Measurements from ENCODE around the gene GAK.

GAK gene

DNA sequence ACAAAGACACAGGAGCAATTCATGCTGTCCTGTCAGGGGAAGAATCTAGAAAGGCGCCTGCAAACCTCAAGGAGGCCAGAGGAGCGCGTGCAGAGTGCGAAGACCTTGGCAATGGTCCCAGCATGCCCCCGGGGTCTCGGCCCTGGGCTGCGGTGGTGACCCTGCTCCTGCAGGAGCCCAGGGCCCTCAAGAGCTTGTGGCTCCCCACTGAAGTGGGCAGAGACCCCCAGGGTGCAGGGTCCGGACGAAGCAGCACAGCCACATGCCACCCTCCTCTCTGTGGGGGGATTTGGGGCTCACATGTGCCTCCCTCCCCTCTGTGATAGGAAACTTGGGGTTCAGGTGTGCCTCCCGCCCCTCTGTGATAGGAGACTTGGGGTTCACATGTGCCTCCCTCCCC lies 39.3 kb downstream of the GAK start:
- no peak overlapping the region for H3K4me3 ChIP-seq (ENCODE audit: low read depth, low read length)

DNA sequence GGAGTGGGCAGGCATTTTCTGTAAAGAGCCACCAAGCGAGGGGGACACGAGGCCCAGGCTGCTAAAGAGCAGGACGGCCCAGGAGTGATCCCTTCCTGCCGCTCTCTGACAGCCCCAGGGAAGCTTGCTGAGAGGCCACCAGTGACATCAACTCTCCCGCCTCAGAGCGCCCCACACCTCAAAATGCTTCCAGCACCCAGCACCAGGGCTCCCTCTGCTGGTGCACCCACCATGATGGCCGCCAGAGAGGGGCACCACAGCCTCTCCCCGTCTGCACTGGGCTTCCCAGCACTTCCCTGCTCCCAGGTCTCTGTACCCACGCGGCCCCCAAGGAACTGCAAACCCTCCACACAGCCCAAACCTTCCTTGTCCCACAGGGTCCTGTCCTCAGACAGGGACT lies 40.4 kb downstream of the GAK start:
- no peak overlapping the region for H3K4me3 ChIP-seq (ENCODE audit: low read depth, low read length)

DNA sequence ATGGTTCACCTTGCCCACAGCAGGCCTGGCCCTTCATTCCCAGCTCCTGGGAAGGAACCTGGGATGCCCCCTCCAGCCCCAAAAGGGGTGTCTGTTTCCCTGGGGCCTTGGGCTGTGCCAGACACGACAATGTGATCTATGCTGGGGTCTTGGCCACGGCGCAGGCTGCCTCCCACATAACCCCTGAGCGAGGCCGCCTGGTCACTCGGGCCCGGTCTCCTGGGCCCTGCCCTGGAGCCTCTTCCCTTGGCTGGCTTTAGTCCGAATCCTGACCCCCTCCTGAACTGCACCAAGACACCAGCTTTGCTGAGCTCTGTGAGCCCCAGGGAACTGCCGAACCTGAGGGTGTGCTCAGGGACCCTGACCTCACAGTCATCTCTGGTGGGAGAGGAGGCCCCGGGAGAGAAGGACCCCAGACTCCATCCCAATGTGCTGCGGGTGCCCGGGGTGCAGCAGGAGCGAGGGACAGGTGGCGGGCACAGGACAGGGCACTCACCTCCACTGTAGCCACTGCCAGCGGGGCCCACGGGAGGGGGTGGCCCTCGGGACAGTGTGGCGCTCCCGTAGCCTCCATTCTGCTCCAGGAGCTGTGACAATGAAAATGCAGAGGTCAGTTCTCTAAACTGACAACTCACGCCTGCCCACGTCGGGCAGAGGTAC lies 42.0 kb downstream of the GAK start:
- H3K4me3 ChIP-seq (ENCODE audit: low read depth, low read length), result no peak overlapping the region

DNA sequence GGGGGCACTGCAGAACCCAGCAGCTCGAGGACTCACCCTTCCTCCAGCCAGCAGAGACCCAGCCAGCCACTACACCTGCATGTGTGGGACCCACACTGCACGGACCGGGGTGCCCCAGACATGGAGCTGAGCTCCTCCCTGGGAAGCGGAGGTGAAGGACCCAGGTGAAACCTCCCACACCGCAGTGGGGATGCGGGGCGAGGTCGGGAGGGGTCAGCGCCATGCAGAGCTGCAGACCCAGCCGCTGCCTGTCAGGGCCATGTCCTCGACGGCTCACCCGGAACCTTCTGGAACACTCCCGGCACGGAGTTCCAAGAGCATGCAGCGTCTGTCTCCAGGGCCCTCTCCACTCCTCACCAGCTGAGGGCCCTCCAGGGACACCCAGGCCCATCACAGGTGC lies 42.6 kb downstream of the GAK start:
- no peak overlapping the region for H3K4me3 ChIP-seq (ENCODE audit: low read depth, low read length)

DNA sequence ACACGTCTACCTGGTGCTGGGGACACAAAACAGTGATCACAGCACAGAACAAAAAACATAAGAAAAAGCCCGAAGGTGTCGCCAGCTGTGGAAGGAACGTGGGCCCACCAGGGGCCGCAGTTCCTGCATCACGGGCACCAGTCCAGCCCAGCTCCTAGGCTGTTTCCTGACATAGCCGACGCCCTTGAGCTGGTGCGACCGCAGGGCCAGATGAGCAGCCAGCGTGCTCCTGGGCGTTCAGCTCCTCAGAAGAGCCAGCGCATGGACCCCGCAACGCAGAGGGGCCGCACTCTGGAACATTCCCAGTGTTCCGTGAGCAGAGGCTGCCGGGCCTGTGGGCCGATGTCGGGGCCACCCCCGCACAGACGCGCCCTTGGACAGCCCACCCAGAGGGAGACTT lies 44.1 kb downstream of the GAK start:
- H3K4me3 ChIP-seq (ENCODE audit: low read depth, low read length), result no peak overlapping the region

DNA sequence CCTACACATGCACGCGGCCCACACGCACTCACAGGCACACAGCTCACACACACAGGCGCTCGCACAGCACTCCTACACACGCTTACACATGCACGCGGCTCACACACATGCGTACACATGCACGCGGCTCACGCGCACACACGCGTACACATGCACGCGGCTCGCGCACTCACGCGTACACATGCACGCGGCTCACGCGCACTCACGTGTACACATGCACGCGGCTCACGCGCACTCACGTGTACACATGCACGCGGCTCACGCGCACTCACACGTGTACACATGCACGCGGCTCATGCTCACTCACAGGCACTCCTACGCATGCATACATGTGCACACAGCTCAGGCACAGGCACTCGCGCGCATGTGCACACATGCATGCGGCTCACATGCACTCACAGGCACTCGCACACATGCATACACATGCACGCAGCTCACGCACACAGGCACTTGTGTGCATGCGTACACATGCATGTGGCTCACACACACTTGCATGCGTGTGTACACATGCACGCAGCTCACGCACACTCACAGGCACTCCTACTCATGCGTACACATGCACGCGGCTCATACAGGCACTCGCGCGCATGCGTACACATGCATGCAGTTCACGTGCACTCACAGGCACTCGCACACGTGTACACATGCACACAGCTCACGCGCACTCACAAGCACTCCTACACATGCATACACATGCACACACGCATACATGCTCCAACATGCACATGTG lies 44.9 kb downstream of the GAK start:
- no peak overlapping the region for H3K4me3 ChIP-seq (ENCODE audit: low read depth, low read length)

DNA sequence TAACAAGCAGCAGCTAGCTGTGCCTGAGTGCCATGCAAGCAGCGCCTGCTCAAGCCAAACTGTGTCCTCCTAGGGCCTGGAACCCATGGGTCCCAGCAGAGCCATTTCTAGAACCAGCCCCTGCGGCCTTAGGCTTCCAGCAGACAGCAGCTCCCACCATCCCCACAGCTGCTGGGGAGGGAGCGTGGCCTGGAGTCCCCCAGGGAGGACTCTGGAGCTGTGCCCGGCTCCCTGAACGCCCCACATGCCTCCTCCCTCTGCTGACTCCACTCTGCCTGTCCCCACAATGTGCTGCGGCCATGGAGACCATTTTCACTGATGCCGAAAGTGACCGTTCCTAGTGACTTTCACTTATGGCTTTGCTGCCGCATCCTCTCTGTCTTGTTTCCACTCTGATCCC lies 45.9 kb downstream of the GAK start:
- H3K4me3 ChIP-seq (ENCODE audit: low read depth, low read length), result no peak overlapping the region

DNA sequence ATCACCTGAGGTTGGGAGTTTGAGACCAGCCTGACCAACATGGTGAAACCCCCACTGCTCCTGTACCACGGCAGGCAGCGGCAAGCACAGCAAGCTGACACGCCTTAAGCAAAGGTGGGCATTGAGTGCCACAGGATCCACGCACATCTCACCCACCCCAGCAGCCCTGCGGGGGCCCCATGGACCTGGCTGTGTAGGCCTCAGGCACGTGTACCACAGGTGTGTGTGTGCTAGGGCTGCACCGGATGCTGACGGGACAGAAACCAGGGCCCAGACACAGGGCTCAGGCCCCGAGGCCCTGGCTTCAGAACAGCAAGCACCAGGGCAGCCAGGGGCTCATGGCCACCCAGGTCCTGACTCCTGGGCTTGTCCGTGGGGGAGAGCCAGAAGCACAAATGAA lies 46.8 kb downstream of the GAK start:
- no peak overlapping the region for H3K4me3 ChIP-seq (ENCODE audit: low read depth, low read length)

DNA sequence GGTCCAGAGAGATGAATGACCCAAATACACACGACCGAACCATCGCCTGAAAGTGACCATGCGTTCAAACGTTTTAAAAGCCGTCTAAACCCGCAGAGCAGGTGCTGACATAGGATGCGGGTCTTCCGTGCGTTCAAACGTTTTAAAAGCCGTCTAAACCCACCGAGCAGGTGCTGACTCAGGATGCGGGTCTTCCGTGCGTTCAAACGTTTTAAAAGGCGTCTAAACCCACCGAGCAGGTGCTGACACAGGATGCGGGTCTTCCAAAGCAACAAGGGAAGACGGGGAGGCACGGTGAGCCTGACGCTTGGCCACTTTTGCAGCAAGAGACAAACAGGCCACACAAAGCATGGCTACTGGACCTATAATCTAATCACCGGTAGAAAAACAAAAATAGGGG lies 47.2 kb downstream of the GAK start:
- no peak overlapping the region for H3K4me3 ChIP-seq (ENCODE audit: low read depth, low read length)

DNA sequence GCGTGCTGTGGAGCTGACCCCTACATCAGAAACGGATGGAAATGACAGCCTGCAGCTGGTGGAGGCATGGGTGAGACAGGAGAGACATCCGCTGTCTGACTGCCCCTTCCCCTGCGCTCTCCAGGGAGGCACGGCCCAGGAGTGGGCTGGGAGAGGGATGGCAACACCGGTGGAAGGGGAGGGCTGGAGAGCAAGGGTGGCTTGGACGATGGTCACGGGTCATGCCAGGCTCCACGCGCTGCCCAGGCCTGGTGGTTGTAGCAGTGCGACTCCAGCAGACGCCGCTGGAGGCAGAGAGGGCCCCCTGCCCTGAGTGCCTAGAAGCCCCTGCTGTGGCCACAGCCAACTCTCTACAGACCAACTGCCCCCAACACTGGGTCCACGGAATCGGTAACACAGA lies 47.9 kb downstream of the GAK start:
- no peak overlapping the region for H3K4me3 ChIP-seq (ENCODE audit: low read depth, low read length)

DNA sequence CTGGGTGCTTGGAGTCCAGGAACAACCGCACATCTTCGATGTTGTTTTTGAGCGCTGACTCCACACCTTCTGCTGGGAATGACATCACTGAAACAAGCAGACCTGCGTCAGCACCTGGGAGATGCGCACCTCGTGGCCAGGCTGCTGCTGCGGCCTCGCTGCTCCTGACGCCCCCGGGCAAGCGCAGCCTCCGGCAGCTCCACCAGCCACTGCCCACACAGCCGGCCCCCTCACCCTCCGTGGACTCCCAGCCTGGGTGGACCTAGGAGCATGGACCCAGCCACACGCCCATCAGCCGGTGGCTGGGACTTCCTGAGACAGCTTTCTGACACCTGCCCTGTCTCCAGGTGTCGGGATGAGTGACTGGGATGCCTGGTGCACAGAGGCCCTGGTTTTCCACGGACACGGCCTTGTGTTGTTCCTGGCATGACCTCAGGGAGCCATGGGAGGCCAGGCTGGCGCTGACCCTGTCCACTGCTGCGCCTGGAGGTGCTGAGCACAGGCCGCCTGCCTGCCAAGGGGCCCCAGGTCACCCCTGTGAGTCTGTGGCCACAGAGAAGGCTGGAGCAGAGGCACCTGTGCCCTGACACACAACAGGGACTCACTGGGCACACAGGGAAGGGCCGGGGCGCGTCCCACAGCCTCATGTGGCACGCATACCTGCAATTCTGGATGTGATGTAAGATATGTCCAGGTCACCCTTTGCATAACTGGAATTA lies 48.6 kb downstream of the GAK start:
- H3K4me3 ChIP-seq (ENCODE audit: low read depth, low read length), result no peak overlapping the region

DNA sequence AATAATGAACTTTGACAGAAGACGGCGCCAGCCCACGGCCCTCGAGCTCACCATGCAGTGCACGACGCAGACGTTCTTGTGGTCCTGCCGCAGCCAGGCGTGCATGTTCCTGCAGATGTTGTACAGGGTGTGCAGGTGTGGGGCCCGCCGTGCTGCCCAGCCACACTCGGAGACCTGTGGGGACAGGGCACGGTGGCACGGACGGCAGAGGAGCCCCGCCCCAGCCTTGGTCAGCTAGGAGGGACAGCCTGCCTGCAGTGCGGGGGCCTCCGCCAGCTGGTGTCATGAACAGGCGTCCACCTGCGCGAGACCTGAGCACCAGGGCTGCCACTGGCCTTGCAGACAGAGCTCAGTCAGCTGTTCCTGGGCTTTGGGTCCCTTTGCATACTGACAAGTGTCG lies 49.5 kb downstream of the GAK start:
- H3K4me3 ChIP-seq (ENCODE audit: low read depth, low read length), result no peak overlapping the region

DNA sequence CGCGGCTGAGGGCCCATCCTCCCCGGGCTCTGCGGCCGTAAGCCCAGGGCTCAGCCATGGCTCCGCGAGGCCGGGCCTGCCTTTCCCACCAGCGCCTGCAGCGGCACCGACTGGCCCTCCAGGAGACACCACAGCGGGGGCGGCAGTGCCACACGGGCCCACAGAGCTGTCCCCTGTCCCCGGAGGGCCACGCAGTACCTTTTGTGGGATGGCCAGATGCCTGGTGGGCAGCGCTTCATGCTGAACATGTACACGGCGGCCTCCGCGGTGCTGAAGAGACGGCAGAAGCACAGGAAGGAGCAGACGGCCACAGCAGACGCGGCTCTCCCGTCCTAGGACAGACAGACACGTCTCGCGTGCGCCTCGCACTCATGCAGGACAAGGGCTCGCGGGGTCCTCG lies 50.4 kb downstream of the GAK start:
- H3K4me3 ChIP-seq (ENCODE audit: low read depth, low read length), result no peak overlapping the region

DNA sequence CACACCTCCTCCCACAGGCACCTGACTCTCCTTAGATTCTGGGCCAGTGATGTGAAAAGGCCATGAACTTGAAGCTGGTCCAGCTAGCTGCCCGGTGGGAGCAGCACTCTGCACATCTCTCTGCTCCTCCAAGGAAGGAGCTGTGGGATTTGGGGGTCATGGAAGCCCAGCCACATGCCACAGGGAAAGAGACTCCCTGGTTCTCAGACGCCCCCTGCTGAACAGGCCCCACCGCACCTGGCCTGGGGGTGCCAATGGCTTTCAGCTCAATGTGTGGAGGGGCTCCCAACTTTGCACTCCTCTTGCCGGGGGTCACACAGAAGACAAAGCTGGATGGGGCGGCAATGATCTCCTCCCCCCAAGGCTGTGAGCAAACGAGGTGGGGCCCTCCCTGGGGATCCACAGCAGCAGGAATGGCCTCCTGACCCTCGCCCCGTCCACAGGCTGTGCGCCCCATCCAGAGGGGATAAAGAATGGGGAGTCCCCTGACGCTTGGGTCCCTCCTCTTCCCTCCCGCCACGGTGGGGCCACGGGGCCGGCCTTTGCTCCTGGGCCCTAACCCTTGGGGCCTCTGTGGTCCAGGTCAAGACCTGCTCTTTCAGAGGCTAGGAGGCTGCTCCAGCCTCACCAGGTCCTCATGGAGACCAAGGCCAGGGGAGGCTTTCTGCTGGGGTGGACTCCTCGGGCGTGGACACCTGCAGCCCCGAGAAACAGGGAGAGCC lies 51.3 kb downstream of the GAK start:
- H3K4me3 ChIP-seq (ENCODE audit: low read depth, low read length), result no peak overlapping the region

DNA sequence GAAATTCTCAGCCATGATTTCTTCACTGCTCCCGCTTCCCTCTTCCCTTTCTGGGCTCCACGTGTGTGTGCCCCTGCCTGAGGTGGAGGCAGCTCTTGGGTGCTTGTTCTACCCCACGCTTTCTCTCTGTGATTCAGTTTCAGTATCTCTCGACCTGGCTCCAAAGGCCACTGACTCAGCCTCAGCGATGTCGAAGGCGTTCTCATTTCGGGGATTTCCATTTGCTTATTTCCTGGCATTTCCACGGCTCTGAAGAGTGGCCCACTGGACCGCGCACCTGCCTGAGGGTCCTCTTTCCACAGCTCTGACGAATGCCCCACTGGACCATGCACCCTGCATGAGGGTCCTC lies 52.4 kb downstream of the GAK start:
- H3K4me3 ChIP-seq (ENCODE audit: low read depth, low read length), result no peak overlapping the region

DNA sequence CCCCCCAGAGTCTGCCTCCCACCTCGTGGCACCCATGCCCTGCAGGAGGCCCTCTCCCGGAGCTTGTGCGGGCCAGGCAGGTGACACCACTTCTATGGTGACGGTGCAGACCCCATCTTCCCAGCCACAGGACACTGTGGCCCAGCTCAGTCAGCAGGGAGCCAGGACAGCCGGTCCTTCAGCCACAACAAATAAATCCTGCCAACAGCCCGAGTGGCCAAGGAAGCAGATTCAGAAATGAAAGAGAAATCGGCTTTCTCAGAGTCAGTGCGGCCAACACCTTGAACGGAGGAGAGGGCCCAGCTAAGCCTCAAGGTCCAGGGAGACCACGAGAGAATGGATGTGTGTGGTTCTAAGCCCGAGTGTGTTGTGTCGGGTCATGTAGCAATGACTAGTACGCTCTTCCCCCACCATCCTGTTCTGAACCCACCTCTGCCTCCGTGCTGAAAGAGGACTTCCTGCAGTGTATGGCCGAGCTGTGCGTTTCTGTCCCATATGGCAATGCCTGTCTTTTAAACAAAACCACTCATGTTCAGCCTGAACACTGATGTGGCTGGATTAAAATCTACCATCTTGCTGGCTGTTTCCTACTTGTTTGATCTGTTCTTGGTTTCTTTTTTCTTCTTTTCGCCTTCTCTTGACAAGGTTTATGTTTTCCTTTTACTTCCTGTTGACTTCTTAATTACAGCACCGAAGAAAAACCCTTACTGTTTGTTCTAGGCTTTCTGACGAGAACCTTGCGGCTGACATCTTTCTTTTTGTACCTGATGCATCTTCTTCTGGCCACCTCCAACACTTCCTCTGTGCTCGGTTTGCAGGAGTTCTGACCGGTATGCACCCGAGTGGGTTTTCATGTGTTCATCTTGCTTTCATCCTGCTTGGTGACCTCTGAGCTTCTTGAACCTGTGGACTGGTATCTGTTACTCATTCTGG lies 53.1 kb downstream of the GAK start:
- no peak overlapping the region for H3K4me3 ChIP-seq (ENCODE audit: low read depth, low read length)

DNA sequence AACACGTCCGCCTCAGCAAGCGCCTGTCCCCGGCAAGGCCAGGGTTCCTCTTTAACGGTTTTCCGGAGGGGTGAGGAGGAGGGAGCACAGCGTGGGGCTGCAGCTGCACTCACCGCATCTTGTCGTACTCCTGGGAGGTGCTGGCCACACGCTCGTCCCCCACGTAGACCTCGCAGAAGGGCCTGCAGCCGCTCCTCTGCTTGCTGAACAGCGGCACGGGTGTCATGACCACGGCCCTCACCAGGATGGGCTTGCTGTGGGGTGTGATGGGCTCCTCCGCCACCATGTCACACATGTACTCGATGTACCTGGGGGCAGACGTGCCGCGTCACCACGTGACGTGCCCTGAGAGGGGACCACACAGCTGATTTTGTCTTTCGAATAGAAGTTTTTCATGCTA lies 54.6 kb downstream of the GAK start:
- no peak overlapping the region for H3K4me3 ChIP-seq (ENCODE audit: low read depth, low read length)

DNA sequence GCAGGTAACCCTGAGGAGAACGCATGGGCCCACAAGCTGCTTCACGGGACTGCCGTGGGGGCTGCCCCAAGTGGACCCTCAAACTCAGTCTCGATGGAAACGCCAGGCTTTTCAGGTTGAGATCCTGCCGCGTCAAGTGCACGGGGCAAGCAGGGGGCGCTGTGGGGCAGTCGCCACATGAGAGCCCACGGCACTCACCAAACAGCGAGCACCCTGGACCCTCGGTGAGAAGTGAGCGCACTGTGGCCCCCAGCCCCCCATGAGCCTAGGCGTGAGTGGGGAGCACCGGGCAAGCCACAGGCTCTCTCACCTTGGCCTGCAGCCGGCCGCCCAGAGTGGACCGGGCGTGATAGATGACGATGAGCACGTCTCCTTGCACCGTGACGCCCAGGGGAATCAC lies 55.3 kb downstream of the GAK start:
- H3K4me3 ChIP-seq (ENCODE audit: low read depth, low read length), result no peak overlapping the region

DNA sequence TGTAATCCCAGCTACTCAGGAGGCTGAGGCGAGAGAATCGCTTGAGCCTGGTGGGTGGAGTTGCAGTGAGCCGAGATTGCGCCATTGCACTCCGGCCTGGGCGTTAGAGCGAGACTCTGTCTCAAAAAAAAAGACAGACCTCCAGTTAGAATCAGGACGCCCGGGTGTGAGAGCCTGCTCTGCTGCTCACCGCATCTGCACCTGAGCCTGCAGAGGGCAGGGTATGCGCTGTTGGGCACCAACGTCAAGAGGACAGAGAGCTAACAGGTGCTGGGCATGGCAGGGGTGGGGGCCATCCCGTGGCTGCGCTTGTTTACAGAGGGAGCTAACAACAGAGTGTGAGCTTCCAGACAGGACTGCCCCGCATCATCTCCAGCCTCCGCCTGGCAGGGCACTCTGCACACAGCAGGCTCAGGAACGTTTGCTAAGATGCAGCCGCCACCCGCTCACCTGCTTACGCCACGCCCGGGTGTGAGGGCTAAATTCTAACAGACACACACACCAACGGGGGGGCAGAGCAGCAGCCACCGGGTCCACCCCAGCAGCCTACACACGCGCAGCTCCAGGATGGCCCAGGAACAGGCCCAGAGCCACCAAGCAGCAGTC lies 56.2 kb downstream of the GAK start:
- no peak overlapping the region for H3K4me3 ChIP-seq (ENCODE audit: low read depth, low read length)

All from iPS-11a (cell line).